H9 (cell line): ENCODE data around the gene LENG1. TPM values are rescaled to one million over a fixed set of nuclear protein-coding genes. Genes with fewer than 3 reads are reported as not detected.

ENCODE experiments used
- DNase-seq: peaks from one replicate; pipeline ENCODE4 v3.0.0-alpha.2; 2017
- H2AFZ ChIP-seq: one replicate; pipeline ENCODE4 v1.6.1; 2013; ENCODE audit warnings: mild to moderate bottlenecking, low read length, control low read depth, moderate library complexity
- H2AK5ac ChIP-seq: 2 replicates; pipeline ENCODE4 v1.6.1; 2013; ENCODE audit warnings: low read length, control low read depth, mixed read lengths; ENCODE audit not compliant: insufficient read length
- H2BK120ac ChIP-seq: one replicate; pipeline ENCODE4 v1.6.1; 2013; ENCODE audit warnings: low read depth, mild to moderate bottlenecking, low read length, control low read depth, inconsistent platforms; ENCODE audit not compliant: poor library complexity, severe bottlenecking
- H2BK12ac ChIP-seq: 2 replicates; pipeline ENCODE4 v1.6.1; 2013; ENCODE audit warnings: low read length, control low read depth, mixed read lengths, low read depth; ENCODE audit not compliant: insufficient read length
- H2BK15ac ChIP-seq: 2 replicates; pipeline ENCODE4 v1.6.1; 2013; ENCODE audit warnings: low read depth, low read length, control low read depth
- H2BK20ac ChIP-seq: one replicate; pipeline ENCODE4 v1.6.1; 2013; ENCODE audit warnings: low read depth, mild to moderate bottlenecking, low read length, control low read depth, inconsistent platforms; ENCODE audit not compliant: poor library complexity, severe bottlenecking
- H2BK5ac ChIP-seq: 2 replicates; pipeline ENCODE4 v1.6.1; 2013; ENCODE audit warnings: low read length, control low read depth, mixed read lengths; ENCODE audit not compliant: insufficient read length
- H3K14ac ChIP-seq: 2 replicates; pipeline ENCODE4 v1.6.1; 2013; ENCODE audit warnings: low read length, control low read depth; ENCODE audit not compliant: insufficient read depth
- H3K18ac ChIP-seq: 2 replicates; pipeline ENCODE4 v1.6.1; 2013; ENCODE audit warnings: low read depth, mild to moderate bottlenecking, mixed read lengths, low read length, control low read depth; ENCODE audit not compliant: insufficient read length
- H3K23ac ChIP-seq: 2 replicates; pipeline ENCODE4 v1.6.1; 2013; ENCODE audit warnings: low read length, control low read depth, mixed read lengths, low read depth; ENCODE audit not compliant: insufficient read length
- H3K23me2 ChIP-seq: 2 replicates; pipeline ENCODE4 v1.6.1; 2013; ENCODE audit warnings: low read depth, mild to moderate bottlenecking, mixed read lengths, low read length, control low read depth; ENCODE audit not compliant: insufficient read length, poor library complexity, severe bottlenecking
- H3K27ac ChIP-seq: 2 replicates; pipeline ENCODE4 v1.5.1; 2013; ENCODE audit warnings: low read length, control low read depth, mixed read lengths, low read depth; ENCODE audit not compliant: insufficient read length
- H3K27me3 ChIP-seq: 2 replicates; pipeline ENCODE4 v1.6.1; 2013; ENCODE audit warnings: low read length, control low read depth, inconsistent platforms; ENCODE audit not compliant: insufficient read depth
- H3K4ac ChIP-seq: 2 replicates; pipeline ENCODE4 v1.6.1; 2013; ENCODE audit warnings: low read depth, mild to moderate bottlenecking, control low read depth, inconsistent platforms, low read length, moderate library complexity
- H3K4me1 ChIP-seq: 2 replicates; pipeline ENCODE4 v1.6.1; 2013; ENCODE audit warnings: low read length, control low read depth, inconsistent platforms; ENCODE audit not compliant: insufficient read depth
- H3K4me2 ChIP-seq: 2 replicates; pipeline ENCODE4 v1.6.1; 2013; ENCODE audit warnings: low read length, control low read depth, mixed read lengths; ENCODE audit not compliant: insufficient read length, insufficient read depth
- H3K56ac ChIP-seq: 2 replicates; pipeline ENCODE4 v1.6.1; 2013; ENCODE audit warnings: low read depth, mild to moderate bottlenecking, mixed read lengths, low read length, control low read depth; ENCODE audit not compliant: insufficient read length
- H3K79me1 ChIP-seq: 2 replicates; pipeline ENCODE4 v1.6.1; 2013; ENCODE audit warnings: low read depth, mild to moderate bottlenecking, moderate library complexity, low read length, control low read depth, inconsistent platforms; ENCODE audit not compliant: insufficient read depth, poor library complexity, severe bottlenecking
- H3K79me2 ChIP-seq: 2 replicates; pipeline ENCODE4 v1.6.1; 2013; ENCODE audit warnings: low read length, control low read depth, inconsistent platforms; ENCODE audit not compliant: insufficient read depth
- H3K9ac ChIP-seq: 2 replicates; pipeline ENCODE4 v1.6.1; 2013; ENCODE audit warnings: low read length, control low read depth, mixed read lengths; ENCODE audit not compliant: insufficient read length; ENCODE audit errors: extremely low read depth
- H3K9me3 ChIP-seq: one replicate; pipeline ENCODE4 v1.6.1; 2013; ENCODE audit warnings: low read depth, low read length, inconsistent platforms; ENCODE audit not compliant: control insufficient read depth
- H3T11ph ChIP-seq: one replicate; pipeline ENCODE4 v1.6.1; 2013; ENCODE audit warnings: mild to moderate bottlenecking, low read length, control low read depth, inconsistent platforms
- H4K20me1 ChIP-seq: one replicate; pipeline ENCODE4 v1.6.1; 2013; ENCODE audit not compliant: control insufficient read depth, insufficient read length, insufficient read depth
- H4K5ac ChIP-seq: 2 replicates; pipeline ENCODE4 v1.6.1; 2013; ENCODE audit warnings: low read depth, mild to moderate bottlenecking, mixed read lengths, low read length, control low read depth; ENCODE audit not compliant: insufficient read length
- H4K8ac ChIP-seq: replicated peaks from 2 replicates; pipeline ENCODE4 v1.6.1; 2013; ENCODE audit warnings: low read length, control low read depth, mixed read lengths, low read depth; ENCODE audit not compliant: insufficient read length
- H4K91ac ChIP-seq: 2 replicates; pipeline ENCODE4 v1.6.1; 2013; ENCODE audit warnings: low read depth, mild to moderate bottlenecking, moderate library complexity, mixed read lengths, low read length, control low read depth; ENCODE audit not compliant: insufficient read length
- H3K27ac Mint-ChIP-seq, 3 experiments: 2 replicates in 2 of 3; 3 replicates in 1 of 3; pipeline ENCODE4 v1.8.0; 2020 to 2021; ENCODE audit warnings: mixed read lengths in 3 of 3, mild to moderate bottlenecking in 1 of 3, moderate library complexity in 1 of 3
- H3K27me3 Mint-ChIP-seq: 2 replicates; pipeline ENCODE4 v1.8.0; 2021; ENCODE audit warnings: low read depth, mild to moderate bottlenecking, moderate library complexity, mixed read lengths
- H3K36me3 Mint-ChIP-seq, 3 experiments: 2 replicates in 2 of 3; 3 replicates in 1 of 3; pipeline ENCODE4 v1.8.0; 2020 to 2021; ENCODE audit warnings: low read depth in 3 of 3, mixed read lengths in 3 of 3; ENCODE audit not compliant: insufficient read depth in 1 of 3
- H3K4me1 Mint-ChIP-seq, 2 experiments: 2 replicates each; pipeline ENCODE4 v1.8.0; 2020; ENCODE audit warnings: mixed read lengths in 2 of 2
- H3K4me3 Mint-ChIP-seq, 2 experiments: 2 replicates in 1 of 2; 3 replicates in 1 of 2; pipeline ENCODE4 v1.8.0; 2020 to 2021; ENCODE audit warnings: mild to moderate bottlenecking in 2 of 2, mixed read lengths in 2 of 2, moderate library complexity in 1 of 2
- H3K9me3 Mint-ChIP-seq, 2 experiments: 2 replicates in 1 of 2; 3 replicates in 1 of 2; pipeline ENCODE4 v1.8.0; 2020; ENCODE audit warnings: mild to moderate bottlenecking in 2 of 2, mixed read lengths in 2 of 2, moderate library complexity in 1 of 2
- WGBS: extraction: QIAGEN DNeasy Blood & Tissue Kit; methylation state at CpG from one replicate; pipeline ENCODE4 v1.1.7; 2013; ENCODE audit warnings: missing lambda C conversion rate, low lambda C conversion rate, mixed read lengths; ENCODE audit not compliant: insufficient read length; ENCODE audit errors: extremely low coverage; 5-methylcytosine and 5-hydroxymethylcytosine counted together
- total RNA-seq: library from RNA; stranded (reverse); gene quantifications from 2 replicates; pipeline ENCODE4 v1.2.1, GENCODE V29; 2021
- TF ChIP-seq, protein P1 (sequence below): fragments of 200-600 bp; sonication (generic); conservative IDR thresholded peaks from 3 replicates; pipeline ENCODE4 v1.8.0; 2021; ENCODE audit warnings: antibody characterized with exemption, mild to moderate bottlenecking

Gene LENG1
- total RNA-seq, 1 experiment from 2014 or later: 7.1 TPM

DNA sequence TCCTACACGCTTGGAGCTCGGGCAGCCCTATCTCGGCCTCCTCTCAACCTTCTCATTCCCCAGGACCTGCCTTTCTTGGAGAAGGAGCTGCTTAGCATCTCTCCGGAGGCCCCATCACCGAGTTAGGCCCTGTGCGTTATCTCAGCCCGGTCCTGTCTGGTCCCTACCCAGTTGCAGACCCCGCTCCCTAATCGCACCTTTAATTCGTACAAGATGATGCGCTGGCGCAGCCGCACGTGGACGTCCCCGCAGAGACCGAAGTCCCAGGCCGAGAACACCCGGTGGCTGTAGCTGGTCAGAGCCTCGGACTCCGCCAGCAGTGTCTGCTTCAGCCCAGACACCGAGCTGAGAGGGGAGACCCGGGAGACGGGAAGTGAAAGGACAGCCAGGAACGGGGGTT is 5.7 kb upstream of the LENG1 start:
- no peak overlapping the region for H2BK12ac ChIP-seq
- no peak overlapping the region for H2BK5ac ChIP-seq
- no peak overlapping the region for H3K4ac ChIP-seq
- no peaks in the 10 kb centered on the region for H3K27me3 ChIP-seq
- H3K79me1 ChIP-seq: no peaks in the 10 kb centered on the region
- H2BK20ac ChIP-seq: no peak overlapping the region
- H4K5ac ChIP-seq: no peak overlapping the region
- no CpG with 5 or more reads among the region's 25 CpGs for WGBS
- no peak for DNase-seq
- no peaks in the 10 kb centered on the region for H3K9me3 ChIP-seq
- no peak overlapping the region for H3K9ac ChIP-seq
- TF ChIP-seq, protein P1, sequence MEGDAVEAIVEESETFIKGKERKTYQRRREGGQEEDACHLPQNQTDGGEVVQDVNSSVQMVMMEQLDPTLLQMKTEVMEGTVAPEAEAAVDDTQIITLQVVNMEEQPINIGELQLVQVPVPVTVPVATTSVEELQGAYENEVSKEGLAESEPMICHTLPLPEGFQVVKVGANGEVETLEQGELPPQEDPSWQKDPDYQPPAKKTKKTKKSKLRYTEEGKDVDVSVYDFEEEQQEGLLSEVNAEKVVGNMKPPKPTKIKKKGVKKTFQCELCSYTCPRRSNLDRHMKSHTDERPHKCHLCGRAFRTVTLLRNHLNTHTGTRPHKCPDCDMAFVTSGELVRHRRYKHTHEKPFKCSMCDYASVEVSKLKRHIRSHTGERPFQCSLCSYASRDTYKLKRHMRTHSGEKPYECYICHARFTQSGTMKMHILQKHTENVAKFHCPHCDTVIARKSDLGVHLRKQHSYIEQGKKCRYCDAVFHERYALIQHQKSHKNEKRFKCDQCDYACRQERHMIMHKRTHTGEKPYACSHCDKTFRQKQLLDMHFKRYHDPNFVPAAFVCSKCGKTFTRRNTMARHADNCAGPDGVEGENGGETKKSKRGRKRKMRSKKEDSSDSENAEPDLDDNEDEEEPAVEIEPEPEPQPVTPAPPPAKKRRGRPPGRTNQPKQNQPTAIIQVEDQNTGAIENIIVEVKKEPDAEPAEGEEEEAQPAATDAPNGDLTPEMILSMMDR: no peak
- H3K4me1 Mint-ChIP-seq: peaks cover 30 to 43% of the 10 kb centered on the region in 2 experiments
- H3K23me2 ChIP-seq: peaks cover 12% of the 10 kb centered on the region
- H3K79me2 ChIP-seq: no peaks in the 10 kb centered on the region
- H4K8ac ChIP-seq: no peak overlapping the region
- no peak overlapping the region for H3K14ac ChIP-seq
- peaks cover 39% of the 10 kb centered on the region for H3K27me3 Mint-ChIP-seq
- no peak overlapping the region for H2BK15ac ChIP-seq
- H3K4me3 Mint-ChIP-seq: no peak overlapping the region
- H2AK5ac ChIP-seq: no peak overlapping the region
- no peaks in the 10 kb centered on the region for H3K4me1 ChIP-seq
- no peak overlapping the region for H3K18ac ChIP-seq
- no peaks in the 10 kb centered on the region for H4K20me1 ChIP-seq
- H4K91ac ChIP-seq: no peak overlapping the region
- H3K36me3 Mint-ChIP-seq: peaks cover 0 to 4% (median 3%) of the 10 kb centered on the region in 3 experiments; a peak in 3 of 7 replicates
- H3K4me2 ChIP-seq: no peak overlapping the region
- no peak overlapping the region for H2BK120ac ChIP-seq
- no peak overlapping the region for H3K23ac ChIP-seq
- no peak overlapping the region for H3T11ph ChIP-seq
- H3K27ac Mint-ChIP-seq: no peak overlapping the region
- no peak overlapping the region for H3K27ac ChIP-seq
- no peak overlapping the region for H3K56ac ChIP-seq
- peaks cover 0 to 6% of the 10 kb centered on the region in 2 experiments; a peak in 2 of 5 replicates for H3K9me3 Mint-ChIP-seq
- H2AFZ ChIP-seq: no peak overlapping the region
